ENCODE data around the gene CFTR. TPM values are rescaled to one million over a fixed set of nuclear protein-coding genes. Genes with fewer than 3 reads are reported as not detected.

The CFTR gene
- total RNA-seq, 1 experiment from 2014 or later, result not detected

DNA sequence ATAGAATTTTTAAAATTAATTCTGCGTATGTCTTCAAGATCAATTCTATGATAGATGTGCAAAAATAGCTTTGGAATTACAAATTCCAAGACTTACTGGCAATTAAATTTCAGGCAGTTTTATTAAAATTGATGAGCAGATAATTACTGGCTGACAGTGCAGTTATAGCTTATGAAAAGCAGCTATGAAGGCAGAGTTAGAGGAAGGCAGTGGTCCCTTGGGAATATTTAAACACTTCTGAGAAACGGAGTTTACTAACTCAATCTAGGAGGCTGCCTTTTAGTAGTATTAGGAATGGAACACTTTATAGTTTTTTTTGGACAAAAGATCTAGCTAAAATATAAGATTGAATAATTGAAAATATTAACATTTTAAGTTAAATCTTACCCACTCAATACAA is 70.8 kb downstream of the CFTR start:
- no peak for ATAC-seq
- intact Hi-C loops (cut with micrococcal nuclease), result no loop called here
- Histone ChIP-seq H2AFZ (ENCODE audit: low read depth, low read length, poor library complexity, severe bottlenecking) (no peak overlapping the region), H3K4me3 (replicated peaks in 1 of 2; ENCODE audit: low read depth in 1 of 2, low read length in 2 of 2) (no peak overlapping the region), H4K20me1 (ENCODE audit: insufficient read depth) (no peaks in the 10 kb centered on the region), H3K36me3 (ENCODE audit: control insufficient read depth in 1 of 2, insufficient read depth in 2 of 2, low read length in 2 of 2) (no peaks in the 10 kb centered on the region), H3K9ac (ENCODE audit: low read length) (no peak overlapping the region), H3K27ac (ENCODE audit: low read depth, low read length) (no peak overlapping the region), H3K79me2 (ENCODE audit: insufficient read depth, low read length) (no peaks in the 10 kb centered on the region), H3K4me2 (ENCODE audit: low read length) (no peak overlapping the region), H3K9me3 (ENCODE audit: control insufficient read depth in 1 of 2, insufficient read depth in 1 of 2, low read depth in 1 of 2, low read length in 2 of 2) (no peaks in the 10 kb centered on the region), H3K4me1 (ENCODE audit: control insufficient read depth in 1 of 2, insufficient read depth in 2 of 2, low read length in 2 of 2) (no peaks in the 10 kb centered on the region), H3K9me2 (ENCODE audit: insufficient read depth) (no peaks in the 10 kb centered on the region), H3K27me3 (ENCODE audit: insufficient read depth, low read length) (no peaks in the 10 kb centered on the region)
- ChIA-PET POLR2A (no interaction called here), CTCF (no interaction called here), RAD21 (ENCODE audit: low non-redundant PET in 1 of 2, low total read pairs in 2 of 2, uncharacterized antibody in 2 of 2, unreplicated experiment in 2 of 2) (no interaction called here)
- no peak for TF ChIP-seq POLR2A (IDR thresholded peaks at IDR 0.05; ENCODE audit: borderline replicate concordance, extremely low read depth, insufficient read depth, insufficient read length)
- TF ChIP-seq EZH2 (IDR thresholded peaks at IDR 0.05), result no peak
- no peak for TF ChIP-seq CBX3 (IDR thresholded peaks at IDR 0.05; ENCODE audit: low read depth)
- no peak for TF ChIP-seq TCF7L2 (IDR thresholded peaks at IDR 0.05; ENCODE audit: borderline replicate concordance, extremely low read depth, insufficient read depth, insufficient read length)
- no peak for TF ChIP-seq SIN3A (IDR thresholded peaks at IDR 0.05; ENCODE audit: low read depth)
- TF ChIP-seq SP1 (IDR thresholded peaks at IDR 0.05; ENCODE audit: low read depth), result no peak
- TF ChIP-seq CEBPB (IDR thresholded peaks at IDR 0.05; ENCODE audit: low read depth), result no peak
- TF ChIP-seq POLR2AphosphoS5 (IDR thresholded peaks at IDR 0.05; ENCODE audit: low read depth, low read length), result no peak
- no peak for TF ChIP-seq JUND (IDR thresholded peaks at IDR 0.05)
- no peak for TF ChIP-seq RAD21 (IDR thresholded peaks at IDR 0.05; ENCODE audit: low read depth)
- TF ChIP-seq, protein P1, sequence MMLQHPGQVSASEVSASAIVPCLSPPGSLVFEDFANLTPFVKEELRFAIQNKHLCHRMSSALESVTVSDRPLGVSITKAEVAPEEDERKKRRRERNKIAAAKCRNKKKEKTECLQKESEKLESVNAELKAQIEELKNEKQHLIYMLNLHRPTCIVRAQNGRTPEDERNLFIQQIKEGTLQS (IDR thresholded peaks at IDR 0.05), result no peak
- TF ChIP-seq FOSL1 (IDR thresholded peaks at IDR 0.05; ENCODE audit: low read depth), result no peak
- TF ChIP-seq EZH2phosphoT487 (IDR thresholded peaks at IDR 0.05; ENCODE audit: borderline replicate concordance), result no peak
- TF ChIP-seq, protein P2, sequence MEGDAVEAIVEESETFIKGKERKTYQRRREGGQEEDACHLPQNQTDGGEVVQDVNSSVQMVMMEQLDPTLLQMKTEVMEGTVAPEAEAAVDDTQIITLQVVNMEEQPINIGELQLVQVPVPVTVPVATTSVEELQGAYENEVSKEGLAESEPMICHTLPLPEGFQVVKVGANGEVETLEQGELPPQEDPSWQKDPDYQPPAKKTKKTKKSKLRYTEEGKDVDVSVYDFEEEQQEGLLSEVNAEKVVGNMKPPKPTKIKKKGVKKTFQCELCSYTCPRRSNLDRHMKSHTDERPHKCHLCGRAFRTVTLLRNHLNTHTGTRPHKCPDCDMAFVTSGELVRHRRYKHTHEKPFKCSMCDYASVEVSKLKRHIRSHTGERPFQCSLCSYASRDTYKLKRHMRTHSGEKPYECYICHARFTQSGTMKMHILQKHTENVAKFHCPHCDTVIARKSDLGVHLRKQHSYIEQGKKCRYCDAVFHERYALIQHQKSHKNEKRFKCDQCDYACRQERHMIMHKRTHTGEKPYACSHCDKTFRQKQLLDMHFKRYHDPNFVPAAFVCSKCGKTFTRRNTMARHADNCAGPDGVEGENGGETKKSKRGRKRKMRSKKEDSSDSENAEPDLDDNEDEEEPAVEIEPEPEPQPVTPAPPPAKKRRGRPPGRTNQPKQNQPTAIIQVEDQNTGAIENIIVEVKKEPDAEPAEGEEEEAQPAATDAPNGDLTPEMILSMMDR (IDR thresholded peaks at IDR 0.05 in 2 of 3, conservative IDR thresholded peaks at IDR 0.05 in 1 of 3; ENCODE audit: borderline replicate concordance in 1 of 3, insufficient read depth in 1 of 3, low read depth in 2 of 3, low read length in 2 of 3), result no peak
- TF ChIP-seq YY1 (IDR thresholded peaks at IDR 0.05; ENCODE audit: extremely low read depth, insufficient replicate concordance, low read depth, low read length), result no peak
- TF ChIP-seq, protein P3, sequence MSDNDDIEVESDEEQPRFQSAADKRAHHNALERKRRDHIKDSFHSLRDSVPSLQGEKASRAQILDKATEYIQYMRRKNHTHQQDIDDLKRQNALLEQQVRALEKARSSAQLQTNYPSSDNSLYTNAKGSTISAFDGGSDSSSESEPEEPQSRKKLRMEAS (IDR thresholded peaks at IDR 0.05), result no peak
- TF ChIP-seq EGR1 (IDR thresholded peaks at IDR 0.05; ENCODE audit: low read depth), result no peak
- TF ChIP-seq, protein P4, sequence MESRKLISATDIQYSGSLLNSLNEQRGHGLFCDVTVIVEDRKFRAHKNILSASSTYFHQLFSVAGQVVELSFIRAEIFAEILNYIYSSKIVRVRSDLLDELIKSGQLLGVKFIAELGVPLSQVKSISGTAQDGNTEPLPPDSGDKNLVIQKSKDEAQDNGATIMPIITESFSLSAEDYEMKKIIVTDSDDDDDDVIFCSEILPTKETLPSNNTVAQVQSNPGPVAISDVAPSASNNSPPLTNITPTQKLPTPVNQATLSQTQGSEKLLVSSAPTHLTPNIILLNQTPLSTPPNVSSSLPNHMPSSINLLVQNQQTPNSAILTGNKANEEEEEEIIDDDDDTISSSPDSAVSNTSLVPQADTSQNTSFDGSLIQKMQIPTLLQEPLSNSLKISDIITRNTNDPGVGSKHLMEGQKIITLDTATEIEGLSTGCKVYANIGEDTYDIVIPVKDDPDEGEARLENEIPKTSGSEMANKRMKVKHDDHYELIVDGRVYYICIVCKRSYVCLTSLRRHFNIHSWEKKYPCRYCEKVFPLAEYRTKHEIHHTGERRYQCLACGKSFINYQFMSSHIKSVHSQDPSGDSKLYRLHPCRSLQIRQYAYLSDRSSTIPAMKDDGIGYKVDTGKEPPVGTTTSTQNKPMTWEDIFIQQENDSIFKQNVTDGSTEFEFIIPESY (IDR thresholded peaks at IDR 0.05; ENCODE audit: extremely low read depth, insufficient replicate concordance, low read length), result no peak
- no peak for TF ChIP-seq ZNF274 (IDR thresholded peaks at IDR 0.05; ENCODE audit: low read depth, low read length)
- TF ChIP-seq ZFX (IDR thresholded peaks at IDR 0.05), result no peak
- BruUV-seq (replicated peaks), result no TSS peak
- no peak for DNase-seq (ENCODE audit: low read depth, low spot score)
